ENCODE results near the gene NFXL1.

- TF ChIP-seq ZNF274 (IDR thresholded peaks at IDR 0.05; ENCODE audit: low read depth, low read length) (no peak), YY1 (IDR thresholded peaks at IDR 0.05; ENCODE audit: insufficient read depth, insufficient read length) (no peak), SUZ12 (IDR thresholded peaks at IDR 0.05; ENCODE audit: extremely low read depth, insufficient read depth, insufficient read length) (no peak)
Measured at GRCh38 chr4:47914926-47915237, 499 bp upstream of the NFXL1 start.

Measured in NT2/D1 (cell line).